A549 (cell line): ENCODE measurements around the gene PARP12.

Source experiments
- TF ChIP-seq, protein P1 (sequence below): fragments of >200 bp; sonication (Bioruptor Twin); formaldehyde crosslinking; IDR thresholded peaks from 3 replicates; pipeline ENCODE4 v1.5.1; 2016
- TF ChIP-seq, protein P2 (sequence below): fragments of 150-350 bp; IDR thresholded peaks from 2 replicates; pipeline ENCODE4 v1.6.1; 2014; ENCODE audit warnings: low read depth, mild to moderate bottlenecking, low read length

DNA sequence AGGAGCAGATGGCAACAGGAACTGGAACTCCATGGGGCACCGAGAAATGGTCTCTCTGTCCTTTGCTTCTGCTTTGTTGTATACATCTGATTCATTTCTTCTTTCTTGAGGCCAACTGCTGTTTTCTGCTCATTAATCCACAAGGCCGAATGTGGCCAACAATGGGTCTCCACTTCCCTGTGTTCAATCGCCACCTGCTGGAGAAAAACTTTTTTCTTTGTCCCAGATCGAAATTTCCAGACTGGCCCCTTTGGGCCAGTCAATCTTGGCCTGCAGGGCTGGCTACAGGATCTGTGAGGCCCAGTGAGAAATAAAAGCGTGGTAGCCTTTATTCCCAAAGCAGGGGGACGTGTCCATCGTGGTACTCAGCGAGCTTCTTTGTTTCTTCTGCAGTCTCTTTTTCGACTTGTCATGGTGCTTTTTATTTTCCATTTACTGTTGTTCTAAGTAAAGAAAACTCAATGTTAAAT lies 58.8 kb downstream of the PARP12 start:
- TF ChIP-seq, protein P1, sequence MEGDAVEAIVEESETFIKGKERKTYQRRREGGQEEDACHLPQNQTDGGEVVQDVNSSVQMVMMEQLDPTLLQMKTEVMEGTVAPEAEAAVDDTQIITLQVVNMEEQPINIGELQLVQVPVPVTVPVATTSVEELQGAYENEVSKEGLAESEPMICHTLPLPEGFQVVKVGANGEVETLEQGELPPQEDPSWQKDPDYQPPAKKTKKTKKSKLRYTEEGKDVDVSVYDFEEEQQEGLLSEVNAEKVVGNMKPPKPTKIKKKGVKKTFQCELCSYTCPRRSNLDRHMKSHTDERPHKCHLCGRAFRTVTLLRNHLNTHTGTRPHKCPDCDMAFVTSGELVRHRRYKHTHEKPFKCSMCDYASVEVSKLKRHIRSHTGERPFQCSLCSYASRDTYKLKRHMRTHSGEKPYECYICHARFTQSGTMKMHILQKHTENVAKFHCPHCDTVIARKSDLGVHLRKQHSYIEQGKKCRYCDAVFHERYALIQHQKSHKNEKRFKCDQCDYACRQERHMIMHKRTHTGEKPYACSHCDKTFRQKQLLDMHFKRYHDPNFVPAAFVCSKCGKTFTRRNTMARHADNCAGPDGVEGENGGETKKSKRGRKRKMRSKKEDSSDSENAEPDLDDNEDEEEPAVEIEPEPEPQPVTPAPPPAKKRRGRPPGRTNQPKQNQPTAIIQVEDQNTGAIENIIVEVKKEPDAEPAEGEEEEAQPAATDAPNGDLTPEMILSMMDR: peak; percentile 79
- TF ChIP-seq, protein P2, sequence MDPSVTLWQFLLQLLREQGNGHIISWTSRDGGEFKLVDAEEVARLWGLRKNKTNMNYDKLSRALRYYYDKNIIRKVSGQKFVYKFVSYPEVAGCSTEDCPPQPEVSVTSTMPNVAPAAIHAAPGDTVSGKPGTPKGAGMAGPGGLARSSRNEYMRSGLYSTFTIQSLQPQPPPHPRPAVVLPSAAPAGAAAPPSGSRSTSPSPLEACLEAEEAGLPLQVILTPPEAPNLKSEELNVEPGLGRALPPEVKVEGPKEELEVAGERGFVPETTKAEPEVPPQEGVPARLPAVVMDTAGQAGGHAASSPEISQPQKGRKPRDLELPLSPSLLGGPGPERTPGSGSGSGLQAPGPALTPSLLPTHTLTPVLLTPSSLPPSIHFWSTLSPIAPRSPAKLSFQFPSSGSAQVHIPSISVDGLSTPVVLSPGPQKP: no peak
